Measurements from ENCODE around the gene PUSL1.

The PUSL1 gene

GRCh38 chr1:1293263-1294249 lies 14.8 kb upstream of the PUSL1 start:
- no peak for DNase-seq

DNA sequence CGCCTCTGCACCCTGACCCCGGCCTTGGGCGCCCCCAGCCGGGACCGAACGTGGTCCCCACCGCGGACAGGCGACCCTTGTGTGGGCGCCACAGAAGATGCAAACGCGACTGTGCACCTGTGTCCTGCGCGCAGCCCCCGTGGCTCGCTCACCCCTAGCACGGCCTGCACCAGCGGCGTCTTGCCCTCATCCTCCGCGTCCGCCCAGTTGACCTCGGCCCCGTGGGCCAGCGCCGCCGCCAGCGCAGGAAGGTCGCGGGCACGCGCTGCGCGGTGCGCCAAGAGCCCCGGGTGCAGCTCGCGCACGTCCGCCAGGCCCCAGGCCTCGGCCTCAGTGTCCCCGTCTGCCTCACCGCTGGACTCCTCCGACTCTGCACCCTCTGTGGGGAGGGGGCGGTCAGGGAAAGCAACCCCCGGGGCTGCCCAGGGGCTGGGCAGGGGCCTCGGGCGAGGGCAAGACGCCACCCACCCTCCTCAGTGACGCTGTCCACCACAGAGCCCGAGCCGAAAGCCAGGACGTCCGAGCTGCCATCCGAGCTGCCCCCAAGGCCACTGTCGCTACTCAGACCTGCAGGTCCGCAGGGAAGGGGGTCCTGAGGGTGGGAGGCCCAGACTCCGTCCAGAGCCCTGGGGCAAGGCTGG lies 14.0 kb upstream of the PUSL1 start:
- no peak for DNase-seq

- DNase-seq, result no peak
Measured at GRCh38 chr1:1295154-1295923, 13.1 kb upstream of the PUSL1 start.

DNA sequence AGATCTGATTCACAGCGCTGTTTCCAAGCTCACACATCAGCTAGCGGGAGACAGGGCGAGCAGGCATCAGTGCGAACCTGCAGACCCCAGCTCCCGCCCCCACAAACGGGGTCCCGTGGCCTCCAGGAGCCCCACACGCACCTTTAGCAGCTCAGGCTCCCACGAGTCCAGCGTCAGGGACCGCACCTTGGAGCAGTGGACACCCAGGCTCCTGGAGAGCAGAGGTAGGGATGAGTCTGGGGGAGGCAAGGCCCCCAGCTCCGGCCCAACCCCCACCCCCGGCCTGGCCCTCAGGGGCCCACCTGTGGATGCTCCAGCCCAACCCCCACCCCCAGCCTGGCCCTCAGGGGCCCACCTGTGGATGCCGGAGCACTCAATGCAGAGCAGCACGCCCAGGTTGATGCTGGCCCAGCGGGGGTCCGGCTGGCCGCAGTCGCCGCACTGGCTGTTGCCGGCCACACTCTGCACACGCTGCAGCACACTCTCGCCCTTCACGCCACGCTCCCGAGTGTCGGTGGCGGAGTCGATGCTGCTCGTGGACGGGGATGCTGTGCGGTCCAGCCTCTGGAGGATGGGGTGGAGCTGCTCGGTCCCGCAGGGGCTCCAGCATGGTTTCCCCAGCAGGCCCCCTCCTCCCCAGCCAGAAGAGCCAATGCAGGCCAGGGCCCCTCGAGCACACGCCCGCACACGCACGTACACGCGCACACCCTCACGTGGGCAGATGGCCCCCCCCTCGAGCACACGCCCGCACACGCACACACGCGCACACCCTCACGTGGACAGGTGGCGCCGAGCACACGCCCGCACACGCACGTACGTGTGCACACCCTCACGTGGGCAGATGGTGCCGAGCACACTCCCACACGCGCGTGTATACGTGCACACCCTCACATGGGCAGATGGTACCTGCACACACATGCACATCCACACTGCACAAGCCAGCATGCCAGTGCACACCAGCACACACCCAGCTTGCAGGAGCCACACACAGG lies 12.0 kb upstream of the PUSL1 start:
- no peak for DNase-seq

DNA sequence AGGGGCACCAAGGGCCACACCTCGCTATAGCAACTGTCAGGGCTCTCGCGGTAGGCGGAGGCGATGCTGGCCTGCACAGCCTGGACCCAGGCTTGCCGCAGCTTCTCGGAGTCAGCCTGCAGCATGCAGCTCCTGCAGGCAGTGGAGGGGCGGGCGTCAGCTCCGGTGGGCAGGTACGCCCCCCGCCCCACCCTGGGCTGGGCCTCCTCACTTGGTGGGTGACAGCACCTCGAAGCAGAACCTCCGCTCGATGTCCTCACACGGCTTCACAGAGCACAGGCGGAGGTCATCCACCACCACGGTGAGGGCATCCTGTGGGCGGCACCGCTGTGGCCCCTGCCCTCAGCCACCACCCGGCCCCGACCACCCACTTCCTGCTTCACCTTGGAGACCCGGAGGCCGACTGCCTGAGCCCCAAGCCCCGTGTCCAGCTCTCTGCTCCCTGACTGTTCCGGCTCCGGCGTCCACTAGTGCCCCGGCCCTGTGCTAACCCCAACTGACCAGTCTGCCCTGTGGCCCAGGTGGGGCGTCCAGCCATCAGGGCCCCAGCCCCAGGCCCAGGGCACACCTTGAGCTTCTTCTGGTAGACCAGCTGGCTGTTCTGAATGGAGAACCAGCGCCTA lies 10.5 kb upstream of the PUSL1 start:
- no peak for DNase-seq

GRCh38 chr1:1298861-1299685 lies 9.3 kb upstream of the PUSL1 start:
- DNase-seq, result peak in 55 of 56 donors; percentile 27 to 99 (median 89)

DNA sequence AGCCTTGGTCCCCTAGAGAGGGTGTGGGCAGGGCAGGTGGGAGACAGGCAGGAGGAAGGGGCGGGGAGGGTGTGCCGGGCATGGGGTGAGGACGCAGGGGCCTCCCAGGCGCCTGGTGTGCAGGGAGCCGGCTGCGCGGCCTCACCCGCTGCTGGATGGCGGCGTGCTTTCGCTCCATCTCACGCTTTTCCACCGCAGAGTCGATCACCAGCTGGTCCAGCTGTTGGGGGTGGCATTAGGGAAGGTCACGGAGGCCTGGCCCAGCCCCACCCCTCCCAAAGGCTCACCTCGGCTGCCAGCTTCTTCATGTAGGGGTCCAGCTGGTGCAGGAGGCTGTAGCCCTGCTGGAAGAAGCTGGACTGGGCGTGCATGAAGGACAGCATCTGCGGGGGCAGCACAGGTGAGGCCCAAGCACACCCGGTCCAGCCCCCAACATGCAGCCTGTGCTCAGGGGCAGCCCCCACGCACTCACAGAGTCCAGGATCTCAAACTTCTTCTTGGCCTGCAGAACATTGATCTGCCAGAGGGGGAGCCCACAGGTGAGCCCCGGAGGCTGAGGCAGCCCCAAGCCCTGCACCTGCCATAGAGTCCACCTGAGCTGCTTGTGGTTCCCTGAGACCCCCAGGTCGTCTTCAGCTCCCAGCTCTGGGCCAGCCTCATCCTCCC lies 8.6 kb upstream of the PUSL1 start:
- DNase-seq, result no peak

DNA sequence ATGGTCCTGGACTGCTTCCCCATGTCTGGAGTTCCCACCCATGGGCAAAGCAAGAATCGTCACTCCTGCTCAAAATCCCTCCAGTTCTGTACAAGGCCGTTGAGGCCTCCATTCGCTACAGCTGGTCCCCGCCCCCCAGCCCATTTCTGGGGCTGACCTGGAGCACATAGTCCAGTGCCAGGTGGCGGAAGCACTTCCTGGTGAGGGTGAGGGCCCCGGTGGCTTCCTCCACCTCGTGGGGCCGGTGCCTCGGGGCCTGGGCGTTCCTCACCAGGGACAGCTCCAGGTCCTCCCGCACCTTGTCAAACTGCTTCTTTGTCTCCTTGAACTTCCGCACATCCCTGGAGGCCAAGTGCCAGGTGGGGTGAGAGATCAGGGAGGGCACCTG lies 8.1 kb upstream of the PUSL1 start:
- no peak for DNase-seq

DNA sequence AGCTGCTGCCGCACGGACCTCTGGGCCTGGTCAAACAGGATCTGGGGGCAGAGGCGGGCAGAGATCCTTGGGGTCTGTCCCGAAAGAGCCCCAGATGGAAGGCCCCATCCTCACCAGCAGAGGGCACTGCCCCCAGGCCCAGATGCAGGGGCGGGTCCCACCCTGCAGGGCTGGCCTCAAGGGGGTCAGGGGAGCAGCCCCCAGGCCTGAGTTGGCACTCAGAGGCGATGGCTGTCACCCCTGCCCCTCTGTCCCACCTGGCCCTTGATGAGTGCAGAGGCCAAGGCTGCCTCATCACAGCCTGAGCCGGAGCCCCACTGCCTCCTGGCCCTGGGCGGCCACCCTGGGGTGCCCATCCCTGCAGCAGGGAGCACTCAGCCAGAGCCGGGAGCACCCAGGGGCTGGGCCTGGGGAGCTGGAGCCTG lies 6.4 kb upstream of the PUSL1 start:
- DNase-seq, result no peak

GRCh38 chr1:1302951-1303509 lies 5.4 kb upstream of the PUSL1 start:
- DNase-seq, result peak in 3 of 56 donors; percentile 26 to 51 (median 38)

DNA sequence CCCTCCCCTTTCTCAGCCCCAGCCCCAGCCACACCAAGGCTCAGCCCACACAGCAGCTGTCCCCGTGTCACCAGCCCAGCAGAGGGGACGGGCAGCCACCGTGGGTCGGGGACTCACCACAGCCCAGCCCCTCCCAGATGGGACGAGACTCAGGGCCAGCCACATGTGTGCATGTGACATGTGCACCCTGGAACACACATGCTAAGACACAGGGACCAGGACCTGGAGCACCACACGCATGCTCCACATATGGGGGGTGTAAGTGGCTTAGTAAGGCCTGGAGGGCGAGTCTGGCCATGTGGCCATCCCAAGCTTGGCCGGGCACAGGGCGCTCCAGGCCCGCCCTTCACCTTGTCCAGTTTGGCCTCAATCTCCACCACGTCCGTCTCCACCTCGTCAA lies 4.7 kb upstream of the PUSL1 start:
- DNase-seq, result peak in 1 of 56 donors; percentile 46

DNA sequence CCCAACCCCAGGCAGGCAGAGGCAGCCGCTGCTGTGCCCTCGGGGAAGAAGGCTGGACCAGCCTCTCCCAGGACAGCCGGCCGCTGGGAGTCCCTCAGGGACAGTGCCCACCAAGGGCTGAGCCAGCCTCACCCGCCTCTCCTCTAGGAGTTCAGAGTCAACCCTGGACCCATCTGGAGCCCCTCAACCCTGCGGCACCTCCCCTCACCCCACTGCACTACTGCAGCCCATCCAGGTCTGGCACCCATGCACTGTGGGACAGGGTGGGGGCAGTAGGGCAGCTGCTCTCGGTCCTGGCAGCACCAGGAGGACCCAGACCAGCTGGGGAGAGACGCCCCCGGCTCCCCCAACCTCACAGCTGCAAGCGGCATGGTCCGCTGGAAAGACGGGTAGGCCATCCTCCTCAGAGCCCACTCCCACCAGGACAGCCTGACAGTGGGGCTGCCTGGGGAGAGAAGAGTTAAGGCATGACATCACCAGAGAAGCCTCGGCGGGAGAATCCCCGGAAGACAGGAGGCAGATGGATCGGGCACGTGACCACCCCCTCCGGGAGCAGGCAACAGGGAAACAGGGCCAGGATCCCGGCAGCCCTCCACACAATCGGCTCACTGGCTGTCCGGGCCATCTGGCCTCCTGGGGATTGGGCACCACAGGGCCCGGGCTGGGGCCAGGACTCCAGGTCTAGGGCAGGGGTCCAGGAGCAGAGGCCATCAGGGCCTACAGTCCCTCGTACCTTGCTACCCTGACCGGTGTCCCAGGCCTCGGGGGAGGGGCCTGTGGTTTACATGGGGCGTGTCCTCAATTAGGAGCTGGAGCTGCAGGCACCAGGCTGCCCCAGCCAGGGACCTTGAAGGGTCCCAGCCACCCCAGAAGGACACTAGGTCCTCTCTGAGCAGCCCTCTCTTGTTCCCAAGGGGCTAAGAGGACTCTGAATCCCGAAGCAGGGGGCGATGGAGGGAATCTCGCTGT lies 3.8 kb upstream of the PUSL1 start:
- DNase-seq, result peak; percentile 51 to 97 (median 88)

DNA sequence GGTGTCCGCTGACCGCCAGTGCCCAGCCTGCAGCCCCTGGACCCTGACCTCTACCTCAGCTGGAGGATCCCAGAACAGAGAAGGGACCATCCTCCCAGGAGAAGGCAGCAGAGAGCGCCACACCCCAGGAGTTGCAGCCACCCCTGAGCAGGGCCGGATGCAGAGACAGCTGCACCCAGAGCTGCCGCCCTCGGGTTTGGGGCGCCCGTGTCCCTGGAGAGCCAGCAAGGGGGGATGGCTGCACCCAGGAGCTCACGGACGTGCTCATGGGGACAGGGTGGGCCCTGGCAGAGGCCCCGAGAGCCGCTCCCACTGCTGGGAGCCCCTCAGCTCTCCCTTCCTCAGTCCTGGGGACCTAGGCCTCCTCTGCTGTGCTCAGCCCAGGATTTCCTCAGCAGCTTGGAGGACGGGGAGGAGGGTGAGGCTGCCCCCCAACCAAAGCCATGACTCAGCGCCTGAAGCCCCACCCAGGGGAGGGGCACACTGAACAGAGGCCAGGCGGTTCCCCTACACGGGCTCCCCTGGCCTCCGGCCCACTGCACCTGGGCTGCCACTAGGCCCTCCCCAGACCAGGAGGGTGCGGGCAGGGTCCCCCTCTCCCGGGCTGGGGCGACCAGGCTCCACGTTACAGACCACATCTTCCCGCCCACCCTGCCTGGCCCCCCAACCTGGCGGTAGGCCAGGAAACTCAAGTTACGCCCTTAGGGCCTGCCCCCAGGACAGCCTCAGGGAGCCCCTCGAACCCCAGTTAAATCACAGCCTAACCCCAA lies 2.9 kb upstream of the PUSL1 start:
- peak in 22 of 56 donors; percentile 28 to 68 (median 46) for DNase-seq

GRCh38 chr1:1306070-1306660 lies 2.2 kb upstream of the PUSL1 start:
- DNase-seq, result peak in 1 of 56 donors; percentile 26

DNA sequence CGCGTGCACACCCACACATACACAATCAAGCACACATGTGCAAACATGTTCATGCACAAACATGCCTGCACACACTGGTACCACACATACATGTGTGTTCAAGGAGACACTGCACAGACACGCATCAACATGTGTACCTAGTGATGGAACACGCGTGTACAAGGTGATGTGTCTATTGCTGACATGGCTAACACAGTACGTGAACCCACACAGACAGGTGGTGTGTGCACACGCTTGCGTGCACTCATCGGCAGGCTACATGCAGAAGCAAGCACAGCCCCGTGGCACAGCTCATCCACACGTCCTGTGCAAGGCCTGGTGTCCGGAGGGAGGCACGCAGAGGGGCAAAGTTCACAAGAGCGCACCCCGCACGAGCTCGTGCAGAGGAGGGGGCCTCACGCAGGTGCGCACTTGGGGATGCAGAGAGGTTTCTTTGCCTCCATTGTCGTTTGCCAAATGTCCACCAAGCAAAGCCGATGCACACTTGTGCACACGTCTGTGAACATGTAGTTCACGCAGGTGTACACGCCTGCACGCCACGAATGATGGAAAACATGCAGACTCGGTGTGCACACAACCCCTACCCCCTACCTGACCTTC lies 1.6 kb upstream of the PUSL1 start:
- peak in 2 of 56 donors; percentile 11 to 46 for DNase-seq

All from amygdala (tissue), 56 donors.